Lower leg skin (tissue), 3 donors: ENCODE data around the gene VGLL2.

Experiments
- CTCF ChIP-seq, 3 donors: fragments of 450-650 bp; IDR thresholded peaks; one replicate each; pipeline ENCODE4 v1.5.1; 2016; ENCODE audit warnings: antibody characterized with exemption in 3 of 3, mild to moderate bottlenecking in 3 of 3, moderate library complexity in 2 of 3
- POLR2A ChIP-seq, 2 donors: fragments of 450-650 bp; IDR thresholded peaks; one replicate each; pipeline ENCODE4 v1.6.1; 2016 to 2017; ENCODE audit warnings: antibody characterized with exemption in 2 of 2, mild to moderate bottlenecking in 1 of 2, moderate library complexity in 1 of 2

GRCh38 chr6:117311726-117312125 lies 46.4 kb downstream of the VGLL2 start:
- TF ChIP-seq CTCF (IDR thresholded peaks at IDR 0.05) (no peak), POLR2A (IDR thresholded peaks at IDR 0.05) (no peak)
